IMR-90 (cell line): ENCODE results near the gene HDDC2. TPM values are rescaled to one million over a fixed set of nuclear protein-coding genes. Genes with fewer than 3 reads are reported as not detected.

Experiments used
- ATAC-seq: fragments of 200-7000 bp; cut with Tn5 transposase; 2 replicates; pipeline ENCODE4 v1.9.1; 2020; ENCODE audit warnings: low read depth, mild to moderate bottlenecking, moderate library complexity
- BruUV-seq: library from RNA; stranded (reverse); fragments of 400-500 nt; replicated peaks from 2 replicates; lab custom pipeline; 2021; lab: Mats Ljungman, UMichigan
- CTCF ChIA-PET: fragments of 300-600 bp; formaldehyde crosslinking; extraction: SDS; loops from one replicate; lab custom pipeline; 2021; ENCODE audit warnings: antibody characterized with exemption; lab: Yijun Ruan, JAX
- POLR2A ChIA-PET: fragments of 300-600 bp; sonication (Branson Sonifier 250); formaldehyde crosslinking; loops from one replicate; lab custom pipeline; 2022; ENCODE audit warnings: antibody characterized with exemption; ENCODE audit not compliant: unreplicated experiment; lab: Charles Lee
- DNase-seq: peaks from one replicate; pipeline ENCODE4 v3.0.0; 2013
- H2AFZ ChIP-seq: replicated peaks from 2 replicates; pipeline ENCODE3; 2013; ENCODE audit warnings: low read length, mild to moderate bottlenecking; ENCODE audit not compliant: poor library complexity
- H2AK5ac ChIP-seq: 2 replicates; pipeline ENCODE4 v1.6.1; 2013; ENCODE audit warnings: low read depth, low read length, inconsistent platforms
- H2AK9ac ChIP-seq: replicated peaks from 2 replicates; pipeline ENCODE3; 2013; ENCODE audit warnings: mild to moderate bottlenecking, low read depth, low read length, moderate library complexity; ENCODE audit not compliant: poor library complexity
- H2BK120ac ChIP-seq: 2 replicates; pipeline ENCODE4 v1.6.1; 2013; ENCODE audit warnings: low read depth, low read length, inconsistent platforms
- H2BK15ac ChIP-seq: 3 replicates; pipeline ENCODE4 v1.6.1; 2013; ENCODE audit warnings: low read depth, low read length, inconsistent platforms
- H2BK20ac ChIP-seq: 2 replicates; pipeline ENCODE4 v1.6.1; 2013; ENCODE audit warnings: low read depth, mild to moderate bottlenecking, inconsistent platforms, low read length, moderate library complexity
- H2BK5ac ChIP-seq: 2 replicates; pipeline ENCODE4 v1.6.1; 2013; ENCODE audit warnings: mild to moderate bottlenecking, low read depth, low read length, inconsistent platforms; ENCODE audit not compliant: poor library complexity, severe bottlenecking
- H3K14ac ChIP-seq: replicated peaks from 2 replicates; pipeline ENCODE4 v1.6.1; 2013; ENCODE audit warnings: low read depth, low read length, inconsistent platforms
- H3K18ac ChIP-seq: 2 replicates; pipeline ENCODE4 v1.6.1; 2013; ENCODE audit warnings: low read depth, low read length, control low read depth
- H3K23ac ChIP-seq: 2 replicates; pipeline ENCODE4 v1.6.1; 2013; ENCODE audit warnings: low read depth, low read length, inconsistent platforms
- H3K27ac ChIP-seq: 2 replicates; pipeline ENCODE4 v1.5.1; 2013; ENCODE audit warnings: mild to moderate bottlenecking, control low read depth, low read length; ENCODE audit not compliant: insufficient read depth
- H3K27me3 ChIP-seq: 2 replicates; pipeline ENCODE4 v1.6.1; 2013; ENCODE audit warnings: low read length; ENCODE audit not compliant: control insufficient read depth, insufficient read depth
- H3K36me3 ChIP-seq: 2 replicates; pipeline ENCODE4 v1.6.1; 2013; ENCODE audit warnings: low read length, mixed read lengths; ENCODE audit not compliant: control insufficient read depth, insufficient read depth
- H3K4ac ChIP-seq: 2 replicates; pipeline ENCODE4 v1.6.1; 2013; ENCODE audit warnings: low read depth, low read length, inconsistent platforms
- H3K4me1 ChIP-seq: 2 replicates; pipeline ENCODE4 v1.6.1; 2013; ENCODE audit warnings: low read length, mixed read lengths; ENCODE audit not compliant: control insufficient read depth, insufficient read depth
- H3K4me2 ChIP-seq: 2 replicates; pipeline ENCODE4 v1.6.1; 2013; ENCODE audit warnings: low read depth, mild to moderate bottlenecking, control low read depth, low read length, moderate library complexity
- H3K4me3 ChIP-seq: 2 replicates; pipeline ENCODE4 v1.5.1; 2013; ENCODE audit warnings: low read depth, mild to moderate bottlenecking, control low read depth, low read length, moderate library complexity; ENCODE audit not compliant: insufficient read depth
- H3K56ac ChIP-seq: 2 replicates; pipeline ENCODE4 v1.6.1; 2013; ENCODE audit warnings: low read length, inconsistent platforms; ENCODE audit not compliant: insufficient read depth; ENCODE audit errors: extremely low read depth
- H3K79me1 ChIP-seq, 2 experiments: 2 replicates each; pipeline ENCODE4 v1.6.1; 2013; ENCODE audit warnings: low read length in 2 of 2, inconsistent platforms in 1 of 2, low read depth in 1 of 2
- H3K9ac ChIP-seq: 2 replicates; pipeline ENCODE4 v1.6.1; 2013; ENCODE audit warnings: low read depth, low read length, control low read depth
- H3K9me1 ChIP-seq: 2 replicates; pipeline ENCODE4 v1.6.1; 2013; ENCODE audit warnings: low read length, inconsistent platforms; ENCODE audit not compliant: insufficient read depth
- H3K9me3 ChIP-seq: 2 replicates; pipeline ENCODE4 v1.6.1; 2013; ENCODE audit warnings: low read length; ENCODE audit not compliant: control insufficient read depth, insufficient read depth
- H4K20me1 ChIP-seq: 2 replicates; pipeline ENCODE4 v1.6.1; 2013; ENCODE audit warnings: low read length, inconsistent platforms; ENCODE audit not compliant: insufficient read depth
- H4K5ac ChIP-seq: 2 replicates; pipeline ENCODE4 v1.6.1; 2013; ENCODE audit warnings: mild to moderate bottlenecking, low read depth, low read length, control low read depth
- H4K8ac ChIP-seq, 2 experiments: 2 replicates each; pipeline ENCODE4 v1.6.1; 2013; ENCODE audit warnings: low read depth in 2 of 2, low read length in 2 of 2, control low read depth in 1 of 2, inconsistent platforms in 1 of 2
- H4K91ac ChIP-seq: 2 replicates; pipeline ENCODE4 v1.6.1; 2013; ENCODE audit warnings: low read depth, low read length, inconsistent platforms; ENCODE audit not compliant: insufficient read depth
- CEBPB ChIP-seq: IDR thresholded peaks from 2 replicates; pipeline ENCODE4 v1.6.1; 2012; ENCODE audit warnings: low read depth, low read length, improper control_type of control experiment
- MAZ ChIP-seq: IDR thresholded peaks from 2 replicates; pipeline ENCODE4 v1.6.1; 2012; ENCODE audit warnings: low read depth, mild to moderate bottlenecking, low read length, improper control_type of control experiment, moderate library complexity, borderline replicate concordance
- MXI1 ChIP-seq: IDR thresholded peaks from 2 replicates; pipeline ENCODE4 v1.6.1; 2012; ENCODE audit warnings: low read depth, mild to moderate bottlenecking, low read length, moderate library complexity, borderline replicate concordance
- NFE2L2 ChIP-seq: fragments of 150-350 bp; IDR thresholded peaks from 2 replicates; pipeline ENCODE4 v1.6.1; 2016; ENCODE audit warnings: low read depth, mild to moderate bottlenecking, low read length
- POLR2A ChIP-seq: IDR thresholded peaks from 2 replicates; pipeline ENCODE4 v1.6.1; 2012; ENCODE audit warnings: mild to moderate bottlenecking, low read depth, low read length
- RCOR1 ChIP-seq: IDR thresholded peaks from 2 replicates; pipeline ENCODE4 v1.6.1; 2012; ENCODE audit warnings: mild to moderate bottlenecking, low read length, improper control_type of control experiment; ENCODE audit not compliant: insufficient replicate concordance
- USF2 ChIP-seq: fragments of 150-350 bp; IDR thresholded peaks from 2 replicates; pipeline ENCODE4 v1.6.1; 2017; ENCODE audit warnings: mild to moderate bottlenecking, antibody characterized with exemption, low read length, low read depth
- WGBS, 2 experiments: methylation state at CpG; one replicate each; pipeline versions ENCODE4 v1.1.5 to v1.1.7; 2013; ENCODE audit warnings: missing lambda C conversion rate in 2 of 2; ENCODE audit not compliant: insufficient read length in 1 of 2; ENCODE audit errors: extremely low coverage in 2 of 2; 5-methylcytosine and 5-hydroxymethylcytosine counted together
- dilution Hi-C: fragments of 300-500 bp; cut with HindIII; formaldehyde crosslinking; loops from one replicate; pipeline ENCODE4 v1.14.3; 2018; ENCODE audit warnings: low sequenced_read_pairs; ENCODE audit not compliant: unreplicated experiment
- in situ Hi-C: fragments of 300-500 bp; cut with MboI; formaldehyde crosslinking; loops from 3 replicates; pipeline ENCODE4 v1.14.3; 2019; ENCODE audit warnings: low sequenced_read_pairs, inconsistent platforms, mixed read lengths
- intact Hi-C: fragments of 100-400 bp; cut with micrococcal nuclease; formaldehyde crosslinking; loops from 2 replicates; pipeline ENCODE4 v1.10.0; 2022
- polyA plus RNA-seq, 3 experiments: library from polyadenylated mRNA; depleted of rRNA; stranded (reverse); fragments of >200 nt; gene quantifications; 2 replicates each; pipeline ENCODE4 v1.2.3, GENCODE V29; 2012; ENCODE audit warnings: low replicate concordance in 1 of 3
- total RNA-seq: library from RNA; depleted of rRNA; stranded (reverse); fragments of >200 nt; gene quantifications from 2 replicates; pipeline ENCODE4 v1.2.3, GENCODE V29; 2012

Gene HDDC2
- total and polyA plus RNA-seq, 2 of the 4 experiments (the other 2 are of a cell fraction), result 40.9 to 68.6 TPM

- POLR2A ChIA-PET, result interaction anchor here (0.6 kb wide), 1 partner anchor 332 kb away, joined by 7 read pairs; no protein-coding TSS in a partner anchor
- dilution Hi-C loops, result no loop called here
- H3K4me3 ChIP-seq, result no peak overlapping the region
- H3K4me2 ChIP-seq, result no peak overlapping the region
- no peak overlapping the region for H2AK5ac ChIP-seq
- no peak overlapping the region for H2AFZ ChIP-seq
- no peaks in the 10 kb centered on the region for H3K9me3 ChIP-seq
- H3K23ac ChIP-seq, result no peak overlapping the region
- H3K27me3 ChIP-seq, result no peaks in the 10 kb centered on the region
- no peak overlapping the region for H2AK9ac ChIP-seq
- no peak overlapping the region for H2BK120ac ChIP-seq
- no peak overlapping the region for H4K8ac ChIP-seq
- no peak overlapping the region for H3K4ac ChIP-seq
- CTCF ChIA-PET, result no interaction called here
- no CpG with 5 or more reads among the region's 3 CpGs for WGBS, 2 experiments
- DNase-seq (no peak), ATAC-seq (no peak)
- in situ Hi-C loops, result no loop called here
- TF ChIP-seq RCOR1 (no peak), NFE2L2 (no peak), MXI1 (no peak), USF2 (no peak), POLR2A (no peak), MAZ (no peak), CEBPB (no peak)
- H4K20me1 ChIP-seq, result no peaks in the 10 kb centered on the region
- H3K9ac ChIP-seq, result no peak overlapping the region
- no TSS peak for BruUV-seq
- H3K9me1 ChIP-seq, result peaks cover 4% of the 10 kb centered on the region; the same call in 1 of the 2 replicates
- H4K91ac ChIP-seq, result no peak overlapping the region
- no peak overlapping the region for H3K14ac ChIP-seq
- 0 out of 2 replicates have a peak, but pooled peaks cover 2% of the 10 kb centered on the region for H3K4me1 ChIP-seq
- no peak overlapping the region for H3K27ac ChIP-seq
- H2BK20ac ChIP-seq, result no peak overlapping the region
- H3K79me1 ChIP-seq, result peaks cover 15 to 19% of the 10 kb centered on the region in 2 experiments; a peak in 3 of 4 replicates
- intact Hi-C loops, result no loop called here
- no peak overlapping the region for H2BK15ac ChIP-seq
- H3K18ac ChIP-seq, result no peak overlapping the region
- no peak overlapping the region for H4K5ac ChIP-seq
- H3K36me3 ChIP-seq, result peaks cover 27% of the 10 kb centered on the region
- no peak overlapping the region for H3K56ac ChIP-seq
- no peak overlapping the region for H2BK5ac ChIP-seq
These were observed 8.2 kb downstream of the HDDC2 start for GRCh38 chr6:125293587-125293986.
